Rectal smooth muscle tissue (tissue), 1 donor: Measurements from ENCODE around the gene HRH1.

Source experiments
- H3K27ac ChIP-seq: one replicate; pipeline ENCODE4 v1.7.0; 2013; ENCODE audit warnings: low read depth, low read length, inconsistent platforms
- H3K27me3 ChIP-seq: one replicate; pipeline ENCODE4 v1.7.0; 2013; ENCODE audit warnings: low read length; ENCODE audit not compliant: control insufficient read depth, insufficient read depth
- H3K36me3 ChIP-seq: one replicate; pipeline ENCODE4 v1.7.0; 2013; ENCODE audit warnings: low read length; ENCODE audit not compliant: control insufficient read depth, insufficient read depth
- H3K4me1 ChIP-seq: one replicate; pipeline ENCODE4 v1.7.0; 2013; ENCODE audit warnings: low read length; ENCODE audit not compliant: control insufficient read depth, insufficient read depth
- H3K4me3 ChIP-seq: one replicate; pipeline ENCODE4 v1.7.0; 2013; ENCODE audit warnings: low read length
- H3K9ac ChIP-seq: one replicate; pipeline ENCODE4 v1.7.0; 2013; ENCODE audit warnings: low read length

Gene HRH1

DNA sequence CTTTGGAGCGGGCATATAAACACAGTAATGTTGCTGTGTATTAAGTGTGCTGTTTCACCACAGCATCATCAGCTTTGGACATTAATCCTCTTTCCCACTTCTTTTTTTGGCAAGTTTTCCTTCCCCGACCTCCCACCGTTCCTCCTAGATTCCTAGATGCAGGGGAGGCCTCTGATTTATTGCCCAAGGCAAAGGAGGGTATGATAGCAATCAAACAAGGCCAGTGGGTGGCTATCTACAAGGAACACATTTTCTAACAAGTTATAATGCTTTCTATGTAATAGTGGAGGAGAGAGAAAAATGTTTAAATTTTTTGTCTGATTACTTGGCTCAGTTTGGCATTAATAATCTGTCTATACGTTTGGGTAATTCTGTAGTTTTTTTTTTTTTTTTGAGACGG lies 156.0 kb downstream of the HRH1 start:
- Histone ChIP-seq H3K4me1 (no peaks in the 10 kb centered on the region), H3K36me3 (peaks cover 36% of the 10 kb centered on the region), H3K27ac (no peak overlapping the region), H3K4me3 (no peak overlapping the region), H3K27me3 (no peaks in the 10 kb centered on the region), H3K9ac (no peak overlapping the region)

DNA sequence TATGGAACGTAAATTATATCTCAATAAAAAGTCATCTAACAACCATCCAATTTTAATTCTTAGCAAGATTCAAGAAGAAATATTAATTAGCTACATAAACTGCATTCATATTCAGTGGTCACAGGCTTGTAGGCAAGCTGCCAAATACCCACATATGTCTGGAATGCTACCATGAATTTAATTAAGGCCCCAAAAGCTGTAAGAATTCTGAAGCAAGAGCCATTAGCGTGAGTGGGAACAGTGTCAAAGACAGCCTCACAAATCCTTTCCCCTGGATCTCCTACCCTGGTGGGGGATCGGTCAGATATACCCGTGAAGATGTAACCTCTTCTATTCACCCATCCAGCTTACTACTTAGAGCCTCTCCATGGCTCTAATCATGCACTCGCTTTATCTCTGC lies 157.9 kb downstream of the HRH1 start:
- H3K9ac ChIP-seq, result no peak overlapping the region
- no peaks in the 10 kb centered on the region for H3K4me1 ChIP-seq
- no peak overlapping the region for H3K27ac ChIP-seq
- H3K36me3 ChIP-seq, result peaks cover 24% of the 10 kb centered on the region
- H3K27me3 ChIP-seq, result no peaks in the 10 kb centered on the region
- H3K4me3 ChIP-seq, result no peak overlapping the region
